CD14-positive monocyte (primary cell): ENCODE data around the gene MAX. TPM values are rescaled to one million over a fixed set of nuclear protein-coding genes. Genes with fewer than 3 reads are reported as not detected.
A peak's percentile ranks its signal among the peaks of the same experiment; 100 is the strongest.

Experiments
- DNase-seq, 3 donors: peaks; one replicate each; pipeline ENCODE4 v3.0.0-alpha.2; 2011 to 2022
- H2AFZ ChIP-seq: 2 replicates; pipeline ENCODE4 v1.6.0; 2012; ENCODE audit warnings: mild to moderate bottlenecking, low read depth, low read length, inconsistent platforms; ENCODE audit not compliant: insufficient read depth, poor library complexity, severe bottlenecking
- H3K27ac ChIP-seq, 2 donors: 1 replicate in 1 of 2; 2 replicates in 1 of 2; pipeline ENCODE4 v1.5.1; 2012 to 2013; ENCODE audit warnings: low read length in 2 of 2, control low read depth in 1 of 2, inconsistent platforms in 1 of 2, low read depth in 1 of 2, mild to moderate bottlenecking in 1 of 2
- H3K27me3 ChIP-seq, 2 donors: one replicate each; pipeline versions ENCODE4 v1.6.0 to v1.6.1; 2011 to 2013; ENCODE audit warnings: low read length in 2 of 2; ENCODE audit not compliant: control insufficient read depth in 2 of 2, insufficient read depth in 2 of 2
- H3K36me3 ChIP-seq, 2 donors: replicated peaks in 1 of 2; 1 replicate in 1 of 2; 2 replicates in 1 of 2; pipeline versions ENCODE4 v1.5.1 to v1.6.1; 2012 to 2013; ENCODE audit warnings: low read length in 2 of 2, control low read depth in 1 of 2, inconsistent platforms in 1 of 2, mild to moderate bottlenecking in 1 of 2; ENCODE audit not compliant: insufficient read depth in 2 of 2, control insufficient read depth in 1 of 2
- H3K4me1 ChIP-seq, 2 donors: 1 replicate in 1 of 2; 2 replicates in 1 of 2; pipeline versions ENCODE4 v1.5.1 to v1.6.1; 2012 to 2013; ENCODE audit warnings: low read length in 2 of 2, control low read depth in 1 of 2, inconsistent platforms in 1 of 2, mild to moderate bottlenecking in 1 of 2, moderate library complexity in 1 of 2; ENCODE audit not compliant: insufficient read depth in 2 of 2, control insufficient read depth in 1 of 2
- H3K4me2 ChIP-seq: replicated peaks from 2 replicates; pipeline ENCODE3; 2012; ENCODE audit warnings: low read length, moderate library complexity, mild to moderate bottlenecking; ENCODE audit not compliant: poor library complexity, severe bottlenecking; ENCODE audit errors: extremely low read depth
- H3K4me3 ChIP-seq, 3 experiments: fragments of 200-600 bp in 1 of 3; sonication (generic) in 1 of 3; replicated peaks in 1 of 3; 1 replicate in 2 of 3; 2 replicates in 1 of 3; pipeline ENCODE4 v1.5.1; 2011 to 2013; ENCODE audit warnings: low read length in 3 of 3, mild to moderate bottlenecking in 3 of 3, control low read depth in 2 of 3, low read depth in 2 of 3, inconsistent platforms in 1 of 3, moderate library complexity in 1 of 3
- H3K79me2 ChIP-seq: 2 replicates; pipeline ENCODE4 v1.6.0; 2012; ENCODE audit warnings: mild to moderate bottlenecking, control low read depth, inconsistent platforms, low read length, moderate library complexity; ENCODE audit not compliant: insufficient read depth
- H3K9ac ChIP-seq: 2 replicates; pipeline ENCODE4 v1.6.0; 2017; ENCODE audit warnings: low read length, mild to moderate bottlenecking; ENCODE audit not compliant: insufficient read depth, poor library complexity, severe bottlenecking
- H3K9me3 ChIP-seq, 2 donors: replicated peaks in 1 of 2; 1 replicate in 1 of 2; 2 replicates in 1 of 2; pipeline versions ENCODE4 v1.5.1 to v1.6.1; 2012 to 2013; ENCODE audit warnings: low read length in 2 of 2, control low read depth in 1 of 2; ENCODE audit not compliant: control insufficient read depth in 1 of 2, insufficient read depth in 1 of 2
- H4K20me1 ChIP-seq: 2 replicates; pipeline ENCODE4 v1.6.0; 2012; ENCODE audit warnings: mild to moderate bottlenecking, low read length, control low read depth, moderate library complexity; ENCODE audit not compliant: insufficient read depth
- H3K27ac Mint-ChIP-seq, 7 donors: one replicate each; pipeline ENCODE4 v1.8.0; 2020; ENCODE audit warnings: mild to moderate bottlenecking in 7 of 7, mixed read lengths in 7 of 7, moderate library complexity in 6 of 7, inconsistent platforms in 2 of 7
- H3K27me3 Mint-ChIP-seq, 3 donors: one replicate each; pipeline ENCODE4 v1.8.0; 2021 to 2022; ENCODE audit warnings: low read depth in 3 of 3, mild to moderate bottlenecking in 3 of 3, mixed read lengths in 3 of 3, moderate library complexity in 3 of 3, inconsistent platforms in 1 of 3
- H3K36me3 Mint-ChIP-seq, 2 donors: one replicate each; pipeline ENCODE4 v1.8.0; 2020; ENCODE audit warnings: mixed read lengths in 2 of 2, inconsistent platforms in 1 of 2, mild to moderate bottlenecking in 1 of 2
- H3K4me1 Mint-ChIP-seq: one replicate; pipeline ENCODE4 v1.8.0; 2020; ENCODE audit warnings: mild to moderate bottlenecking, mixed read lengths
- H3K4me3 Mint-ChIP-seq, 2 donors: one replicate each; pipeline ENCODE4 v1.8.0; 2020; ENCODE audit warnings: mild to moderate bottlenecking in 2 of 2, mixed read lengths in 2 of 2, moderate library complexity in 1 of 2
- H3K9me3 Mint-ChIP-seq, 7 donors: one replicate each; pipeline ENCODE4 v1.8.0; 2020 to 2022; ENCODE audit warnings: mixed read lengths in 7 of 7, mild to moderate bottlenecking in 6 of 7, moderate library complexity in 6 of 7, inconsistent platforms in 2 of 7
- CTCF ChIP-seq: fragments of 200-600 bp; IDR thresholded peaks from one replicate; pipeline ENCODE4 v1.8.0; 2022; ENCODE audit warnings: antibody characterized with exemption, mild to moderate bottlenecking
- WGBS: methylation state at CpG from one replicate; pipeline ENCODE4 v1.1.5; 2013; ENCODE audit warnings: missing lambda C conversion rate; ENCODE audit not compliant: insufficient coverage; 5-methylcytosine and 5-hydroxymethylcytosine counted together
- intact Hi-C, 2 donors: fragments of 100-400 bp; cut with micrococcal nuclease; formaldehyde crosslinking; loops; one replicate each; pipeline versions ENCODE4 v1.15.0 to v1.15.1; 2023
- polyA plus RNA-seq, 3 donors: library from polyadenylated mRNA; depleted of rRNA in 1 of 3; unstranded in 2 of 3; stranded (reverse) in 1 of 3; fragments of 300-500 nt in 2 of 3; fragments of >200 nt in 1 of 3; fragmentation: Illumina TruSeq in 2 of 3; gene quantifications; 1 replicate in 2 of 3; 2 replicates in 1 of 3; pipeline ENCODE4 v1.2.3, GENCODE V29; 2012 to 2021

Gene MAX
- polyA plus RNA-seq, 3 donors: 78.2 to 87.0 (median 81.5) TPM

DNA sequence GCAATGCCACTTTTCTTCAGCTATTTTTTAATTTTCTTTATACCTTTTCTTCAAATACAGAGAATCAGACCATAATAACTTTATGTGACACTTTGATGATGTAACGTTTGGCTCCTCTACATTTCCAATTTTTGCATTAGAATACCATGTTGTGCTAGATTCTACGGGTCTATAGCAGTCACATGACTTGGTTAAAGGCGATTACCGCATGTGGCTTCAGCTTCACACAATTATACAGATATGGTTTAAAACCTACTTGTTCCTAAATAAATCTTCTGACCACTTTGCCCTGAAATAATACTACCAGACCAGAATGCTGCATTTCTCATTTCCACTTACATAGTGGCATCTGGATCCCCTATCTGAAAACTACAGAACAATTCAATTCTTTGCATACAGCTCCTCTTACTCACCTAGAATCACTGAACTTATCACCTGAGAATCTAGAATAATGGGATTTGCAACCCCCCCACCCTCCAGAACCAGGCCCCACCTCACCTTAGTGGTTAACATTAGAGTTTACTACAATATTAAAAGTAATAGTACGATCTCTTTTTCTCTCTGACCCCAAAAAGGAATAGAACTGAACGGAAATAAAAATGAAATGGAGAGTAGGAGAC lies 1.3 kb downstream of the MAX start:
- peaks cover 25% of the 10 kb centered on the region for H4K20me1 ChIP-seq
- H3K27ac ChIP-seq: peak overlapping the region; percentile 92 to 97
- intact Hi-C loops: loop anchor here (5.0 to 10.0 kb wide), 4 partner anchors 59 to 186 kb away; partner anchors contain the start of genes CHURC1 (in 2 of the 2) and FNTB (in 2 of the 2)
- H3K4me3 ChIP-seq: peak overlapping the region; percentile 88 to 94 (median 89)
- H3K36me3 Mint-ChIP-seq: peaks cover 15 to 29% of the 10 kb centered on the region in 2 donors
- H3K9me3 ChIP-seq: no peaks in the 10 kb centered on the region
- TF ChIP-seq CTCF: no peak
- peaks cover 15 to 17% of the 10 kb centered on the region in 2 donors for H3K36me3 ChIP-seq
- no peak overlapping the region for H2AFZ ChIP-seq
- H3K4me1 Mint-ChIP-seq: peaks cover 49% of the 10 kb centered on the region
- peak in 2 of 3 donors; percentile 10 to 17 for DNase-seq
- peak overlapping the region; percentile 78 to 98 (median 88) for H3K27ac Mint-ChIP-seq
- peaks cover 44 to 50% of the 10 kb centered on the region in 2 donors for H3K4me1 ChIP-seq
- no peaks in the 10 kb centered on the region for H3K27me3 Mint-ChIP-seq
- WGBS: 0% methylated on average over 2 of the region's 6 CpGs
- no peaks in the 10 kb centered on the region for H3K27me3 ChIP-seq
- H3K9ac ChIP-seq: peak overlapping the region; percentile 98
- peaks cover 62% of the 10 kb centered on the region for H3K79me2 ChIP-seq
- H3K4me2 ChIP-seq: peak overlapping the region; percentile 87
- peak overlapping the region; percentile 89 to 99 for H3K4me3 Mint-ChIP-seq
- H3K9me3 Mint-ChIP-seq: peaks cover 0 to 2% (median 0%) of the 10 kb centered on the region in 7 donors

GRCh38 chr14:65098586-65098985 lies 3.7 kb downstream of the MAX start:
- TF ChIP-seq CTCF: no peak
- H3K27me3 Mint-ChIP-seq: no peaks in the 10 kb centered on the region
- no CpG with 5 or more reads among the region's 2 CpGs for WGBS
- H3K4me1 Mint-ChIP-seq: peaks cover 59% of the 10 kb centered on the region
- no peak overlapping the region for H2AFZ ChIP-seq
- intact Hi-C loops: loop anchor here in 1 of 2 donors (10.0 kb wide), 1 partner anchor 714 kb away; the partner anchor contains the start of gene MTHFD1
- H3K36me3 ChIP-seq: peaks cover 28 to 41% of the 10 kb centered on the region in 2 donors
- H3K9me3 Mint-ChIP-seq: peaks cover 0 to 2% (median 0%) of the 10 kb centered on the region in 7 donors
- peak overlapping the region in 1 of 2 donors; percentile 75 for H3K27ac ChIP-seq
- H3K4me3 ChIP-seq: peak overlapping the region; percentile 16 to 68 (median 42)
- no peak overlapping the region for H3K9ac ChIP-seq
- H3K27me3 ChIP-seq: no peaks in the 10 kb centered on the region
- H4K20me1 ChIP-seq: peaks cover 49% of the 10 kb centered on the region
- H3K36me3 Mint-ChIP-seq: peaks cover 38 to 51% of the 10 kb centered on the region in 2 donors
- peak overlapping the region; percentile 32 to 73 for H3K4me3 Mint-ChIP-seq
- peak overlapping the region; percentile 72 to 91 (median 79) for H3K27ac Mint-ChIP-seq
- peak; percentile 41 to 83 (median 71) for DNase-seq
- H3K79me2 ChIP-seq: peaks cover 86% of the 10 kb centered on the region
- peaks cover 43 to 46% of the 10 kb centered on the region in 2 donors for H3K4me1 ChIP-seq
- H3K9me3 ChIP-seq: no peaks in the 10 kb centered on the region
- peak overlapping the region; percentile 82 for H3K4me2 ChIP-seq
